Cardiac fibroblast (primary cell): ENCODE results near the gene JPT2.

ENCODE experiments used
- DNase-seq, 2 donors: peaks; one replicate each; pipeline versions ENCODE4 v3.0.0 to v3.0.0-alpha.2; 2010; ENCODE audit warnings: low read depth in 2 of 2
- H3K4me3 ChIP-seq, 2 donors: replicated peaks in 1 of 2; 1 replicate in 1 of 2; 2 replicates in 1 of 2; pipeline ENCODE4 v1.5.1; 2011; ENCODE audit warnings: low read depth in 2 of 2, low read length in 2 of 2, mild to moderate bottlenecking in 2 of 2, moderate library complexity in 1 of 2
- CTCF ChIP-seq: IDR thresholded peaks from one replicate; pipeline ENCODE4 v1.5.1; 2011; ENCODE audit warnings: low read depth, mild to moderate bottlenecking, low read length, inconsistent platforms

The JPT2 gene

GRCh38 chr16:1656808-1657617, 21.1 kb upstream of the JPT2 start:
- DNase-seq = no peak
- no peak for TF ChIP-seq CTCF
- no peak overlapping the region for H3K4me3 ChIP-seq

GRCh38 chr16:1657841-1658240, 20.2 kb upstream of the JPT2 start:
- no peak overlapping the region for H3K4me3 ChIP-seq
- no peak for TF ChIP-seq CTCF
- DNase-seq = no peak

- TF ChIP-seq CTCF = no peak
- DNase-seq = no peak
- H3K4me3 ChIP-seq = no peak overlapping the region
These were observed 19.0 kb upstream of the JPT2 start for GRCh38 chr16:1659031-1659430.

- TF ChIP-seq CTCF = no peak
- H3K4me3 ChIP-seq = no peak overlapping the region
- no peak for DNase-seq
These were observed 16.3 kb upstream of the JPT2 start for GRCh38 chr16:1661826-1662225.

- no peak for TF ChIP-seq CTCF
- no peak for DNase-seq
- H3K4me3 ChIP-seq = no peak overlapping the region
These were observed 15.5 kb upstream of the JPT2 start for GRCh38 chr16:1662543-1662942.

- DNase-seq = no peak
- no peak for TF ChIP-seq CTCF
- H3K4me3 ChIP-seq = no peak overlapping the region
These were observed 12.2 kb upstream of the JPT2 start for GRCh38 chr16:1665829-1666228.

- DNase-seq = no peak
- no peak for TF ChIP-seq CTCF
- H3K4me3 ChIP-seq = no peak overlapping the region
These were observed 11.8 kb upstream of the JPT2 start for GRCh38 chr16:1666316-1666715.
